Kidney (tissue), 14 donors: Measurements from ENCODE around the gene GJA9. TPM values are rescaled to one million over a fixed set of nuclear protein-coding genes. Genes with fewer than 3 reads are reported as not detected.

Experiments
- DNase-seq, 5 donors: peaks; one replicate each; pipeline ENCODE4 v3.0.0-alpha.2; 2013 to 2020
- FAIRE-seq: peaks from 2 replicates; lab custom pipeline; 2012; peaks lifted over from hg19 to GRCh38; lab: Jason Lieb, UNC
- H3K27ac ChIP-seq, 2 donors: one replicate each; pipeline ENCODE4 v1.7.0; 2013; ENCODE audit warnings: low read depth in 2 of 2, low read length in 2 of 2, inconsistent platforms in 1 of 2
- H3K27me3 ChIP-seq: one replicate; pipeline ENCODE4 v1.7.1; 2013; ENCODE audit warnings: low read length, inconsistent platforms; ENCODE audit not compliant: control insufficient read depth, insufficient read depth
- H3K36me3 ChIP-seq, 3 donors: one replicate each; pipeline versions ENCODE4 v1.7.0 to v1.7.1; 2013; ENCODE audit warnings: low read length in 3 of 3, control low read depth in 1 of 3, inconsistent platforms in 1 of 3; ENCODE audit not compliant: insufficient read depth in 3 of 3, control insufficient read depth in 2 of 3
- H3K4me1 ChIP-seq, 3 donors: one replicate each; pipeline versions ENCODE4 v1.7.0 to v1.7.1; 2013; ENCODE audit warnings: low read length in 3 of 3, inconsistent platforms in 1 of 3, low read depth in 1 of 3; ENCODE audit not compliant: control insufficient read depth in 2 of 3, insufficient read depth in 2 of 3
- H3K4me3 ChIP-seq, 3 donors: one replicate each; pipeline versions ENCODE4 v1.7.0 to v1.8.1; 2013; ENCODE audit warnings: low read length in 3 of 3, control low read depth in 1 of 3, inconsistent platforms in 1 of 3
- H3K9ac ChIP-seq, 3 donors: one replicate each; pipeline versions ENCODE4 v1.7.0 to v1.7.1; 2013; ENCODE audit warnings: low read length in 3 of 3, control low read depth in 1 of 3, inconsistent platforms in 1 of 3
- H3K9me3 ChIP-seq, 3 donors: one replicate each; pipeline versions ENCODE4 v1.7.0 to v1.7.1; 2013; ENCODE audit warnings: low read length in 3 of 3, control low read depth in 1 of 3, inconsistent platforms in 1 of 3; ENCODE audit not compliant: control insufficient read depth in 2 of 3, insufficient read depth in 1 of 3
- CTCF ChIP-seq: IDR thresholded peaks from 3 replicates; pipeline ENCODE4 v1.5.1; 2012; ENCODE audit warnings: mild to moderate bottlenecking, moderate library complexity, borderline replicate concordance; ENCODE audit not compliant: insufficient read depth; ENCODE audit errors: extremely low read depth
- intact Hi-C: fragments of 100-400 bp; cut with DNase I; formaldehyde crosslinking; loops from one replicate; pipeline ENCODE4 v1.11.1; 2022
- polyA plus RNA-seq: library from polyadenylated mRNA; stranded (reverse); fragments of 350-450 nt; fragmentation: Illumina TruSeq; extraction: RNeasy Lipid Tissue Mini Kit (QIAGEN cat#74804); gene quantifications from one replicate; pipeline ENCODE4 v1.2.3, GENCODE V29; 2014; ENCODE audit warnings: low read depth, low replicate concordance; ENCODE audit not compliant: insufficient read depth
- total RNA-seq: library from RNA; stranded (reverse); fragmentation: NEBNext Ultra II Directional; extraction: Animal tissue kit (Norgen Biotek cat#: 25700); gene quantifications from one replicate; pipeline ENCODE4 v1.2.1, GENCODE V29; 2021
- donor health status: control.
- donor health status: control.
- donor health status: control.
- donor health status: control.
- donor health status: control.
- donor health status: DM: yes; HTN: yes; CAD: no.
- donor health status: Normal renal cell carcinoma (clear cell type).

GJA9 gene
- total and polyA plus RNA-seq, 2 donors from 2014 or later = not detected

GRCh38 chr1:38858833-38859560 is 22.4 kb downstream of the GJA9 start:
- no peak for TF ChIP-seq CTCF
- H3K27ac ChIP-seq = peak overlapping the region; percentile 40 to 66
- H3K27me3 ChIP-seq = no peaks in the 10 kb centered on the region
- intact Hi-C loops = no loop called here
- H3K4me1 ChIP-seq = peaks cover 0 to 17% (median 0%) of the 10 kb centered on the region in 3 donors
- no peaks in the 10 kb centered on the region for H3K9me3 ChIP-seq
- peak overlapping the region; percentile 36 to 92 (median 72) for H3K9ac ChIP-seq
- H3K36me3 ChIP-seq = peaks cover 7 to 9% (median 8%) of the 10 kb centered on the region in 3 donors
- no peak for FAIRE-seq
- peak overlapping the region; percentile 71 to 90 (median 83) for H3K4me3 ChIP-seq
- peak in 4 of 5 donors; percentile 39 to 92 (median 61) for DNase-seq

GRCh38 chr1:38852780-38853179 is 28.6 kb downstream of the GJA9 start:
- no peaks in the 10 kb centered on the region for H3K9me3 ChIP-seq
- no peak overlapping the region for H3K9ac ChIP-seq
- peaks cover 0 to 4% (median 0%) of the 10 kb centered on the region in 3 donors for H3K4me1 ChIP-seq
- intact Hi-C loops = no loop called here
- no peak for FAIRE-seq
- no peak overlapping the region for H3K4me3 ChIP-seq
- DNase-seq = no peak
- no peak overlapping the region for H3K27ac ChIP-seq
- peaks cover 10 to 25% (median 17%) of the 10 kb centered on the region in 3 donors for H3K36me3 ChIP-seq
- TF ChIP-seq CTCF = no peak
- H3K27me3 ChIP-seq = no peaks in the 10 kb centered on the region

- DNase-seq (no peak), FAIRE-seq (no peak)
- Histone ChIP-seq H3K4me1 (no peaks in the 10 kb centered on the region), H3K4me3 (no peak overlapping the region), H3K36me3 (peaks cover 2 to 27% (median 18%) of the 10 kb centered on the region in 3 donors), H3K27me3 (no peaks in the 10 kb centered on the region), H3K9me3 (no peaks in the 10 kb centered on the region), H3K27ac (no peak overlapping the region), H3K9ac (no peak overlapping the region)
- intact Hi-C loops = no loop called here
- no peak for TF ChIP-seq CTCF
These were observed 33.3 kb downstream of the GJA9 start for GRCh38 chr1:38848071-38848470.
